GM18526 (cell line): ENCODE measurements around the gene CALCOCO1.
A peak's percentile ranks its signal among the peaks of the same experiment; 100 is the strongest.

Experiments used
- POLR2A ChIP-seq: IDR thresholded peaks from 3 replicates; pipeline ENCODE4 v1.6.1; 2011; ENCODE audit not compliant: insufficient read length; ENCODE audit errors: extremely low read depth

CALCOCO1 gene

GRCh38 chr12:53756300-53757100 lies 29.2 kb upstream of the CALCOCO1 start:
- TF ChIP-seq POLR2A: no peak

- TF ChIP-seq POLR2A: no peak
Observed at GRCh38 chr12:53755893-53756292, 28.6 kb upstream of the CALCOCO1 start.

DNA sequence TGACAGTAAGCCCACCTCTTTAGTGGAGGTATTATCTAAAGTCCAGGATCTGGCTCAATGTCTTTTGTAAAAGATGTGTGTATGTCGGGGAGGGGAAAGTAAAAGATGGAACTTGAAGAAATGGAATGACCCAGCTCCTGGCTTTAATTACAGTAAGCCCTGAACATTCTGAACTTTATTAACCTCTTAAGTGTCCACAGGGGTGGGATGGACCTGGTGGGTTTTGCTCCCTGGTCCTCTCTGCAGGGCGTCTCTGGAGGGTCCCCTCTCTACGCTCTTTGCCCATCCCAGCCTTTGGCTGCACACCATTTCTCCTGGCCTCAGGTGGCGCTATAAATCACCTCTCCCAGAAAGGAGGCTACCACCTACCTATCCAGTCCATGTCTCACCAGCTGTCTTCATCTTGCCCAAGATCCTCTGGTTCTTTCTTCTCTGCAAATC lies 28.2 kb upstream of the CALCOCO1 start:
- TF ChIP-seq POLR2A: no peak

GRCh38 chr12:53754633-53755264 lies 27.5 kb upstream of the CALCOCO1 start:
- TF ChIP-seq POLR2A: no peak

DNA sequence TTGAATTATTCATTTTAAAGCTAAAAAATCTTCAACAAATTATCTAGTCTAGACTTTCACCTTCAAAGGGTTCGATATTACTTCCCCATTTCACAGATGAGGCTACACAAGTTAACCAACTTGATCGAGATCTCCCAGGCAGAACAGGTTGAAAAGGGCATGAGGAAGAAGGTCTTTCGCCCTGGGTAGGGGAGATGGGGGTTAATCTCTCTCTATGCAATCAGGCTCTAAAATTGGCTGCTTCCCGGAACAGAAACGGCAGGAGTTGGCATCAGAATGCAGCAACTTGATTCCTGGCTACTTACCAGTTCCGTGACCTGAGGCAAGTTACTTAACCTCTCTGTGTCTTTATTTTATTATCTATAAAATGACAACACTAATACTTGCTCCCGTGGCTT lies 26.9 kb upstream of the CALCOCO1 start:
- no peak for TF ChIP-seq POLR2A

DNA sequence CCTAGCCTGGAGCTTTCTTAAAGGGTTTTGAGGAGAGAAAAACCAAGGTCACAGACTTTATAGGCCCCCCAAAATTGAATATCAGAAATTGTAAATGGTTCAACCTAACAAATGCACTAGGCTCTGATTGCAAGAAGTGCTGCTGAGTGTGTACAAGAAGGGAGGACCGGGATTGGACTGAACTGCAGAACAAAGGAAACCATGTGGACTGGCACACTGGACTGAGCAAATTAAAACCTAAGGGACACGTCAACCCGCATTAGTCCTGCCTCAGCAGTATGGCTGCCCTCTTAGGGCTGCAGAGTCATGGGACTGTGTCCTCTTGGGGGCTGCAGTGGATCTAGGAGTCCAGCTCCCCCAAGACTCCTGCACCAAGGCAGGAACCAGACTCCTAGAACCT lies 25.4 kb upstream of the CALCOCO1 start:
- TF ChIP-seq POLR2A: no peak

DNA sequence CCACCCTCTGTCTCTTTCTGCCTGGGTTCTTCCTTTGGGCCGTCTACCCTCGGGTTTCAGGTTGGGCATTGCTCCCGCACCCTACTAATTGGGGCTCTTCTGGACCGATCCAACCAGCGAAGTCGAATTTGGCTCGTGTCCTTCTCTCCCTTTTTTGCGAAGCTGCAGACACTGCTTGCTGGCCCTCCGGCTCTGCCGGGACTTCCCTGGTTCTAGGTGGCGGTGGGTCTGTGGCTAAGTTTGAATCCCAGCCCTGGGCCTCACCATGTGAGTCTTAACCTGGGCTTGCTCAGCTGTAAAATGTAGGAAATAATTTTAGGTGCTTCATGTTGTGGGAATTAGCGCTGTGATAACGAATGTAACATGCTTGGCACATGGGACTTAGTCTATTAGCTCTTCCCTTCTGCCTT lies 24.9 kb upstream of the CALCOCO1 start:
- no peak for TF ChIP-seq POLR2A

DNA sequence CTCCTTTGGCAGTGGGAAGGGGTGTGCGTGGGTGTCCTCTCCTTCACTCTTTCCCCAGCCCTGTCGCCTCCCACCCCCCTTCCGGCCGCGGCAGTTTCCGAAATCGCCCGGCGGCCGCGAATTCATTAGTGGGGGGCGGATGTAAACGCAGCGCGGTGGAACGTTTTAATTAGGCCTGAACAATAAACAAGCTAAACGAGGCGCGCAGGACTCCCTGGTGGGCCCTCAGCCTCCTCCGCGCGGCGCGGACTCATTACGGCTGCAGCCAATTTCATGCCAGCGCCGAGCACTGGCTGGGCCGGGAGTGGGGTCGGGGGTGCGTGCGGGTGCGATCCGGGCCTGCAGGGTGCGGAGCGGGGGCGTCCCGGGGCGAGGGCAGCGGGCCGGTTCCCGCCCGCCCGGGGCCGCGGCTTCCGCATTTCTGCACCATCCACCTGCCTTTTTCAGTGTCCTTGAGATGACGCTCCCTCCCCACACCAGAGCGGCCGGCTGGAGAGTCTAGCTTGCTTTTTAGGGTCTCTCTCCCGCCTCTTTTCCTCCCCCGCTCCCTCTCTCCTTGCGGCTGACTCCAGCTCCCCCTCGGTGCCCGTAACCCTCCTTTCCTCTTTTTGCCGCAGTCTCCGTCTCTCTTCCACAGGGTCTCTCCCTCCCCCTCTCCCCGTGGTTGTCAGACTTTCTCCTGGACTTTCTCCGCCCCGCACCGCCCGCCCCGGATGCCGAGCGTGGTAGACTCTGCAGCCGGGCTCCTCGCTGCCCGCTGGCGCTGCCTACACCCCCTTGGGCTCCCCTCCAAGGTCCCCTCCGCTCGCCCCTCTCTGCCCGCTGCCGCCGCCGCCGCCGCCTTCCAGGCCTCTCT lies 24.3 kb upstream of the CALCOCO1 start, which contains the start of gene CISTR:
Gene CISTR, minus strand, starts transcription at position 644 of the 856 bp plus-strand sequence.
- TF ChIP-seq POLR2A: peak; percentile 18

DNA sequence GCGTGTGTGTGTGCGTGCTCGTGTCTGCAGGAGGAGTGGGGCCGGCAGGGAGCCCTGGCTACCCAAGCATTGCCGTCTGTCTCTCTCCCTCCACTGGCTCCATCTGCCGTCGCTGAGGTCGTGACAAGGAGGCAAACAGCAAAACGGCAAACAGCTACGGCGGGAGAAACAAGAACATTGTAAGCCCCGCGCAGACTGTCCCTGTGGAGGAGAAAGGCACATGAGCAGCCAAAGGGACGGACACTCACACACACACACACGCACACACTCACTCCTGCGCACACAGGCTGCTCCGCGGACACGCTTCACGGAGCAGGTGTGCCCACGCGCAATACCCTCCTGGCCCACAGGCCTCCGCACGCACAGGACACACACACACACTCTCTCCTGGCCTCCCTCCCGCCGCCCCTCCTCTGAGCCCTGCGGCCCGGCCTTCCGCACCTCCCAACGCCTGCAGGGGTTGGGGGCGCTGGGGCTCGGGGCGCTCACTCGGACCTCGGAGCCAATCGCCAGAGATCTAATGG lies 23.6 kb upstream of the CALCOCO1 start:
- TF ChIP-seq POLR2A: peak; percentile 5

- no peak for TF ChIP-seq POLR2A
Observed at GRCh38 chr12:53749986-53750811, 22.9 kb upstream of the CALCOCO1 start.

- no peak for TF ChIP-seq POLR2A
Observed at GRCh38 chr12:53748072-53748840, 21.0 kb upstream of the CALCOCO1 start.

DNA sequence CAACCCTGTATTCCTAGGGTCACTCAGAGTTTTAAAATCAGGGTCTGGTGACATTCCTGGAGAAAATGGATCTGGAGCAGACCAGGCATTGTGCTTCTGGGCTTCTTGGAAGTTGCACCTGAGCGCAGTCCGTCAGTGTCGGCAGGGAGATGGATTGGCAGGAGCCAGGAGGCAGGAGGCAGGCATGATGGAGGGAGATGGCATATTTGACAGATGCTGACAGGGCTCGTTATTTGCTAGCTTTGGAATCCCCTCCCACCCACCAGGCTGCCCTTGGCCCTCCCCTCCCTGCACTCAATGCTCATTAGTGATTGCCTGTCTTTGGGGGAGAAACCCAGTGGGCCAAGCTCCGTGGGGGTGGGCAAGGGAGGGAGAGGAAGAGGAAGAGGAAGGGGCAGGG lies 19.8 kb upstream of the CALCOCO1 start:
- no peak for TF ChIP-seq POLR2A

- TF ChIP-seq POLR2A: no peak
Observed at GRCh38 chr12:53746592-53747092, 19.4 kb upstream of the CALCOCO1 start.

DNA sequence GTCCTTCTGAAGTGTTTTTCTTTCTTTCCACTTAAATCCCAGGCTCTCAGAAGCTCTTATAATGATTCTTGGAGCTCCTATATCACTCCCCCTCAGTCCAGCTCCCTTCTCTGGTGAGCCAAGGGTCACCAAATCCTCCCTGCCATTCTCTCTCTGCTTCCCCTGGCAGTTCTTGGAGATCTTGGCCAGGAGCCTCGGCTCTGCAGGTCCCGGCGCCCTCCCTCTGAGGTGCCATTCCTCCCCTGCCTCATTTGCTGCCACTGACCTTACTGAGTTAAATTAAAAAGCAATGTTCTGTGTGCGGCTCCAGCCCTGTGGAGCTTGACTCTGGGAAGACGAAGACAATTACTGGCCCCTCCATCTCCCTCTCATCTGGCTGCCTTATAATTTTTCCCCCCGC lies 17.5 kb upstream of the CALCOCO1 start:
- no peak for TF ChIP-seq POLR2A
